Upper lobe of left lung (tissue), 6 donors: Measurements from ENCODE around the gene SLC7A6OS. TPM values are rescaled to one million over a fixed set of nuclear protein-coding genes. Genes with fewer than 3 reads are reported as not detected.

Experiments used
- ATAC-seq, 2 donors: fragments of 200-7000 bp; cut with Tn5 transposase; one replicate each; pipeline ENCODE4 v1.9.1; 2022; ENCODE audit warnings: mild to moderate bottlenecking in 2 of 2, moderate library complexity in 2 of 2; ENCODE audit not compliant: low FRiP score in 2 of 2
- DNase-seq, 2 donors: peaks; one replicate each; pipeline ENCODE4 v3.0.0-alpha.2; 2019 to 2020
- H3K27ac ChIP-seq, 4 donors: fragments of 200-600 bp; sonication (generic); one replicate each; pipeline ENCODE4 v1.5.1; 2016 to 2019
- H3K27me3 ChIP-seq, 4 donors: fragments of 200-600 bp; sonication (generic); one replicate each; pipeline ENCODE4 v1.5.1; 2017 to 2019
- H3K36me3 ChIP-seq, 4 donors: fragments of 200-600 bp; sonication (generic); one replicate each; pipeline ENCODE4 v1.5.1; 2016 to 2019
- H3K4me1 ChIP-seq, 4 donors: fragments of 200-600 bp; sonication (generic); one replicate each; pipeline ENCODE4 v1.5.1; 2018 to 2019
- H3K4me3 ChIP-seq, 4 donors: fragments of 200-600 bp; sonication (generic); one replicate each; pipeline ENCODE4 v1.5.1; 2017 to 2019; ENCODE audit warnings: mild to moderate bottlenecking in 2 of 4, moderate library complexity in 1 of 4
- H3K9me3 ChIP-seq, 4 donors: fragments of 200-600 bp; sonication (generic); one replicate each; pipeline ENCODE4 v1.5.1; 2018 to 2019
- CTCF ChIP-seq, 6 experiments: fragments of 450-650 bp in 4 of 6; fragments of 200-600 bp in 2 of 6; sonication (generic) in 2 of 6; IDR thresholded peaks; one replicate each; pipeline ENCODE4 v1.5.1; 2016 to 2019; ENCODE audit warnings: antibody characterized with exemption in 6 of 6
- EP300 ChIP-seq, 4 donors: sonication (generic); formaldehyde crosslinking; IDR thresholded peaks; one replicate each; pipeline ENCODE4 v1.5.1; 2017; ENCODE audit warnings: antibody characterized with exemption in 4 of 4, control low read depth in 2 of 4
- POLR2A ChIP-seq, 4 donors: fragments of 450-650 bp; IDR thresholded peaks; one replicate each; pipeline ENCODE4 v1.5.1; 2016 to 2017; ENCODE audit warnings: antibody characterized with exemption in 4 of 4, mild to moderate bottlenecking in 2 of 4
- POLR2AphosphoS5 ChIP-seq, 2 donors: sonication (generic); formaldehyde crosslinking; IDR thresholded peaks; one replicate each; pipeline ENCODE4 v1.5.1; 2017; ENCODE audit warnings: antibody characterized with exemption in 2 of 2
- WGBS, 2 donors: methylation state at CpG; one replicate each; pipeline ENCODE4 v1.1.5; 2017 to 2018; 5-methylcytosine and 5-hydroxymethylcytosine counted together
- total RNA-seq, 6 donors: library from RNA; depleted of rRNA in 4 of 6; stranded (reverse); fragments of >200 nt in 4 of 6; gene quantifications; one replicate each; pipeline versions ENCODE4 v1.1.0 to v1.2.1, GENCODE V29; 2016 to 2021
- donor health status: DM: no; HTN: no; CAD: no; lungs with moderate emphysema.
- donor health status: DM: no; HTN: yes; CAD: no; lungs with severe emphysema.

Gene SLC7A6OS
- total RNA-seq, 6 donors from 2014 or later = 9.9 to 35.6 (median 18.5) TPM

- 91 to 94% methylated on average over 4 of the region's 4 CpGs for WGBS, 2 donors
- H3K27ac ChIP-seq = no peak overlapping the region
- H3K36me3 ChIP-seq = peaks cover 0 to 26% (median 14%) of the 10 kb centered on the region in 4 donors
- no peak overlapping the region for H3K4me3 ChIP-seq
- no peaks in the 10 kb centered on the region for H3K27me3 ChIP-seq
- H3K9me3 ChIP-seq = no peaks in the 10 kb centered on the region
- DNase-seq (no peak), ATAC-seq (no peak)
- H3K4me1 ChIP-seq = peaks cover 23 to 34% (median 29%) of the 10 kb centered on the region in 4 donors
- TF ChIP-seq CTCF (IDR thresholded peaks at IDR 0.05) = no peak
- no peak for TF ChIP-seq EP300 (IDR thresholded peaks at IDR 0.05)
- TF ChIP-seq POLR2AphosphoS5 (IDR thresholded peaks at IDR 0.05) = no peak
- TF ChIP-seq POLR2A (IDR thresholded peaks at IDR 0.05) = no peak
Measured at GRCh38 chr16:68313116-68313515, 2.4 kb upstream of the SLC7A6OS start.

DNA sequence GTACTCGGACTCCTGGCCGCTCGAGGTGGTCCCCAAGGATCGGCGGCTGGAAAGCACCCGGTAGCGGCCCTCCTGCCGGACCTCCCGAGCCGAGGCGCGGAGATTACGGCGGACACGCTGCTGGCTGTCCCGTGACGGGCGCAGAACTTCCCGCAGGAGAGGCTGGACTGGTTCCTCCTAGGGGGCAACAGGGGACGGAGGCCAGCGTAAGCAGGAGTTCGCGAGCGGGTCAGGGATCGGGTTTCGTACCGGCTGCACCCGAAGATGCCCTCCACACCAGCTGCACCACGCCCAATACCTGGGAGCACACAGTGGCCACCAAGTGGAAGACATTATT, 341 bp downstream of the SLC7A6OS start:
- Histone ChIP-seq H3K4me1 (peaks cover 23 to 40% (median 30%) of the 10 kb centered on the region in 4 donors), H3K9me3 (no peaks in the 10 kb centered on the region), H3K4me3 (peak overlapping the region; percentile 59 to 99 (median 89)), H3K36me3 (peaks cover 4 to 37% (median 20%) of the 10 kb centered on the region in 4 donors), H3K27ac (peak overlapping the region; percentile 85 to 93 (median 86)), H3K27me3 (no peaks in the 10 kb centered on the region)
- peak; percentile 52 to 74 for ATAC-seq
- DNase-seq = peak; percentile 30 to 84
- TF ChIP-seq CTCF (IDR thresholded peaks at IDR 0.05) (no peak), EP300 (IDR thresholded peaks at IDR 0.05) (no peak), POLR2AphosphoS5 (IDR thresholded peaks at IDR 0.05) (no peak), POLR2A (IDR thresholded peaks at IDR 0.05) (no peak)
- WGBS, 2 donors = 0% methylated on average over 29 of the region's 29 CpGs; no CpG with 5 or more reads in 1 of the 2 donors

DNA sequence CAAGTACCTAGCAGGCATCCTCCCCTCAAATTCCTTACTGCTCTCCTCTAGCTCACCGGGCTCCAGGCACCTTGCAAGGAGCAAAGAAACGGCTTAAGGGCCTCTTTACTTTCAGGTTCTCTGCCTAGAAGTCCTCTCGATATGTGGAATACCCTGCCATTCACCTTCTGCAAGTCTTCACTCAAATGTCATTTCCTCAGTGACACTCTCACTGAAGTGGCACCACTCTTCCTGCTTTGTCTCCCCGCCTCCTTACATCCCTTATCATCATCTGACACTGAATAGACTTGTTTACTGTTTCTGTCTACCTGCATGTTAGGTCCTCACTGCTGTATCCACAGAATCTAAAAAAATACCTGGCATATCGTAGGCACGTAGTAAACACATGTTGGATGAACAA, 947 bp downstream of the SLC7A6OS start:
- H3K27me3 ChIP-seq = no peaks in the 10 kb centered on the region
- no peaks in the 10 kb centered on the region for H3K9me3 ChIP-seq
- DNase-seq = no peak
- H3K36me3 ChIP-seq = peaks cover 4 to 43% (median 26%) of the 10 kb centered on the region in 4 donors
- peak overlapping the region; percentile 59 to 99 (median 89) for H3K4me3 ChIP-seq
- peaks cover 23 to 40% (median 30%) of the 10 kb centered on the region in 4 donors for H3K4me1 ChIP-seq
- TF ChIP-seq POLR2AphosphoS5 (IDR thresholded peaks at IDR 0.05) (no peak), EP300 (IDR thresholded peaks at IDR 0.05) (no peak), CTCF (IDR thresholded peaks at IDR 0.05) (no peak), POLR2A (IDR thresholded peaks at IDR 0.05) (no peak)
- ATAC-seq = no peak
- H3K27ac ChIP-seq = peak overlapping the region in 3 of 4 donors; percentile 85 to 93 (median 86)
- WGBS, 2 donors = 24 to 39% methylated on average over 6 of the region's 6 CpGs

- no peak for DNase-seq
- H3K36me3 ChIP-seq = peaks cover 10 to 75% (median 54%) of the 10 kb centered on the region in 4 donors
- WGBS, 2 donors = 88 to 96% methylated on average over 3 of the region's 3 CpGs
Measured at GRCh38 chr16:68306633-68307032, 4.1 kb downstream of the SLC7A6OS start.

More at GRCh38 chr16:68306633-68307032, 4.1 kb downstream of the SLC7A6OS start:
- Histone ChIP-seq H3K9me3 (no peaks in the 10 kb centered on the region), H3K4me3 (no peak overlapping the region), H3K4me1 (peaks cover 17 to 29% (median 25%) of the 10 kb centered on the region in 4 donors), H3K27me3 (no peaks in the 10 kb centered on the region), H3K27ac (no peak overlapping the region)
- no peak for ATAC-seq
- TF ChIP-seq POLR2A (IDR thresholded peaks at IDR 0.05) (no peak), CTCF (IDR thresholded peaks at IDR 0.05) (no peak), EP300 (IDR thresholded peaks at IDR 0.05) (no peak), POLR2AphosphoS5 (IDR thresholded peaks at IDR 0.05) (no peak)
